ENCODE measurements around the gene H6PD. TPM values are rescaled to one million over a fixed set of nuclear protein-coding genes. Genes with fewer than 3 reads are reported as not detected.

The H6PD gene
- total RNA-seq, 1 donor from 2014 or later, result 37.0 TPM

DNA sequence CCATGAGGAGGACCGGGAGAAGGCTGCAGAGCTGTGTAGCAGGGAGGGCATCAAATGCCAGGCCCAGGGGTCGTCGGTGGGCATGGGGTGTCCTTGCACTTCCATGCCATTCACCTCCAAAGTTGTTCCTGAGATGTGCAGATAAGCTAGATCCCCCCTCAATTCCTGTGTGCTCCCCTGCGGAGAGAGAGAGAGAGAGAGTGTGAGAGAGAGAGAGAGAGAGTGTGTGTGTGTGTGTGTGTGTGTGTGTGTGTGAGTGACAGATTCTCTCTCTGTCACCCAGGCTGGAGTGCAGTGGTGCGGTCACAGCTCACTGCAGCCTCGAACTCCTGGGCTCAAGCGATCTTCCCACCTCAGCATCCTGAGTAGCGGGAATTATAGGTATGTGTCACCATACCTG is 74.5 kb downstream of the H6PD start:
- H3K9me3 Mint-ChIP-seq (ENCODE audit: low read depth), result no peaks in the 10 kb centered on the region
- no peaks in the 10 kb centered on the region for H3K27me3 Mint-ChIP-seq (ENCODE audit: low read depth)

DNA sequence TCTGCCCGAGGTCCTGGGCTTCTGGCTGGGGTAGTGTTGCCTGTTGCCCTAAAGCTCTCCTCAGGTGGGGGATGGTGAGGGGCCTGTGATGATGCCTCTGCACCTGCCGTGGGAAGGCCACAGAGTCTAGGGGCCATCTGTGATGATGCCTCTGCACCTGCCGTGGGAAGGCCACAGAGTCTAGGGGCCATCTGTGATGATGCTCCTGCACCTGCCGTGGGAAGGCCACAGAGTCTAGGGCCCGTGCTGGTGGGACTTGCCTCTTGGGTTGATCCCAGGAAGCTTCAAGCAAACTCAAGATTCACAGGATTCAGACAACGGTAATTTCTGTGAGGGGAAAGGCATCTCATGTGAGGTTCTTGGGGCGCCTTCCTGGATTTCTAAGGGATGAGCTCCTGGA is 75.4 kb downstream of the H6PD start:
- Mint-ChIP-seq H3K27ac (ENCODE audit: unreplicated experiment) (peak overlapping the region; percentile 60), H3K36me3 (ENCODE audit: low read depth) (peaks cover 17% of the 10 kb centered on the region)

More for the DNA sequence above, 74.5 kb downstream of the H6PD start:
- no peak for TF ChIP-seq CTCF (IDR thresholded peaks at IDR 0.05)
- Mint-ChIP-seq H3K36me3 (ENCODE audit: low read depth) (peaks cover 16% of the 10 kb centered on the region), H3K27ac (ENCODE audit: unreplicated experiment) (peak overlapping the region; percentile 74), H3K4me3 (ENCODE audit: unreplicated experiment) (no peak overlapping the region), H3K4me1 (ENCODE audit: low read depth) (peaks cover 94% of the 10 kb centered on the region)
- no peak for DNase-seq (ENCODE audit: low spot score)

DNA sequence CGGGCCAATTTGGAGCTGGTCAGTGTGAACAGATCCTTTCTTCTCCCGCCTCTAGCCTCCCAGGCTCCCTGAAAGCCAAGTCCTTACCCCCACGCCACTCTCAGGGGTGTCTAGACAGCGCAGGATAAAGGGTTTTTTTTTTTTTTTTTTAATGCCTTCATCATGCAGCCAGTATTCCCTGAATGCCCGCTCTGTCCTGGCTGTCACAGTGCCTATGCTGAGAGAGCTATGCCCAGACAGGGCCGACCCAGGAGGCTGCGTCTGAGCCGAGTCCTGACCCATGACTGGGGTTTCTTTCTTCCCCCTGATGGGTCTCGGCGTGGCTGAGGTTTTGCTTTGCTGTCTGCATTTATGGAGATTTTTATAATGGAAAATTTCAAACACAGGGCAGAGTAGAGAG is 76.5 kb downstream of the H6PD start:
- no peak for TF ChIP-seq CTCF (IDR thresholded peaks at IDR 0.05)
- H3K27me3 Mint-ChIP-seq (ENCODE audit: low read depth), result no peaks in the 10 kb centered on the region
- peak overlapping the region; percentile 73 for H3K27ac Mint-ChIP-seq (ENCODE audit: unreplicated experiment)
- H3K36me3 Mint-ChIP-seq (ENCODE audit: low read depth), result peaks cover 16% of the 10 kb centered on the region
- no peak for DNase-seq (ENCODE audit: low spot score)
- peaks cover 94% of the 10 kb centered on the region for H3K4me1 Mint-ChIP-seq (ENCODE audit: low read depth)
- no peaks in the 10 kb centered on the region for H3K9me3 Mint-ChIP-seq (ENCODE audit: low read depth)
- no peak overlapping the region for H3K4me3 Mint-ChIP-seq (ENCODE audit: unreplicated experiment)

More for the DNA sequence above, 75.4 kb downstream of the H6PD start:
- H3K27me3 Mint-ChIP-seq (ENCODE audit: low read depth), result no peaks in the 10 kb centered on the region
- TF ChIP-seq CTCF (IDR thresholded peaks at IDR 0.05), result no peak
- DNase-seq (ENCODE audit: low spot score), result no peak
- H3K4me1 Mint-ChIP-seq (ENCODE audit: low read depth), result peaks cover 94% of the 10 kb centered on the region
- no peak overlapping the region for H3K4me3 Mint-ChIP-seq (ENCODE audit: unreplicated experiment)
- no peaks in the 10 kb centered on the region for H3K9me3 Mint-ChIP-seq (ENCODE audit: low read depth)

- H3K27ac Mint-ChIP-seq (ENCODE audit: unreplicated experiment), result peak overlapping the region; percentile 73
- no peak overlapping the region for H3K4me3 Mint-ChIP-seq (ENCODE audit: unreplicated experiment)
- no peaks in the 10 kb centered on the region for H3K27me3 Mint-ChIP-seq (ENCODE audit: low read depth)
Measured at GRCh38 chr1:9311479-9311878, 76.9 kb downstream of the H6PD start.

DNA sequence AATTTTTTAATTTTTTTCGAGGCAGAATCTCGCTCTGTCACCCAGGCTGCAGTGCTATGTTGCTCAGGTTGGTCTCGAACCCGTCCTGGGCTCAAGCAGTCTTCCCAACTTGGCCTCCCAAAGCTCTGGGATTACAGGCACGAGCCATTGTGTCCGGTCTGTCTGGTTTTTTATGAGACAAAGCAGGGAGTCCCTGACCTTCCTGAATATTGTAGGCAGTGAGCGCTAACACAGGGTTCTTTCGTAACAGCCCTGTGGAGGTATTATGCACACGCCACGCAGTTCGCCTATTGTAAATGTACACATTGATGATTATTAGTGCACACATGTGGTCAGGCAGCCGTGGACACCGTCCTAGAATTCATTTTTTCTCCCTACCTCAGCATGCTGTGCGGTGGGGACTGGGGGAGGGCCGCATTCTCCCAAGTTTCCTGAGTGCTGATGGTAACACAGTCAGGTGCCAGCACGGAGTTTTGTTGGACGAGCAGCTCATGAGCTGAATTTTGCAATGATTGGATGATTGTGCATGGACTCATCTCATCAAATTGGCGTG is 77.7 kb downstream of the H6PD start:
- Mint-ChIP-seq H3K27ac (ENCODE audit: unreplicated experiment) (peak overlapping the region; percentile 52), H3K4me1 (ENCODE audit: low read depth) (peaks cover 91% of the 10 kb centered on the region)
- DNase-seq (ENCODE audit: low spot score), result no peak

More at GRCh38 chr1:9311479-9311878, 76.9 kb downstream of the H6PD start:
- DNase-seq (ENCODE audit: low spot score), result no peak
- H3K4me1 Mint-ChIP-seq (ENCODE audit: low read depth), result peaks cover 93% of the 10 kb centered on the region
- no peak for TF ChIP-seq CTCF (IDR thresholded peaks at IDR 0.05)
- H3K36me3 Mint-ChIP-seq (ENCODE audit: low read depth), result peaks cover 16% of the 10 kb centered on the region
- no peaks in the 10 kb centered on the region for H3K9me3 Mint-ChIP-seq (ENCODE audit: low read depth)

More for the DNA sequence above, 77.7 kb downstream of the H6PD start:
- no peak for TF ChIP-seq CTCF (IDR thresholded peaks at IDR 0.05)
- Mint-ChIP-seq H3K9me3 (ENCODE audit: low read depth) (no peaks in the 10 kb centered on the region), H3K36me3 (ENCODE audit: low read depth) (peaks cover 19% of the 10 kb centered on the region), H3K4me3 (ENCODE audit: unreplicated experiment) (no peak overlapping the region), H3K27me3 (ENCODE audit: low read depth) (no peaks in the 10 kb centered on the region)

Data from chondrocyte (in vitro differentiated cells).